Esophagus squamous epithelium (tissue), 4 donors: Measurements from ENCODE around the gene LAPTM4A.

ENCODE experiments used
- POLR2A ChIP-seq, 4 donors: fragments of 450-650 bp; IDR thresholded peaks; one replicate each; pipeline ENCODE4 v1.6.1; 2017; ENCODE audit warnings: antibody characterized with exemption in 4 of 4, mild to moderate bottlenecking in 4 of 4, moderate library complexity in 3 of 4
- TF ChIP-seq, protein P1 (sequence below), 6 experiments: fragments of 450-650 bp in 4 of 6; fragments of 200-600 bp in 2 of 6; sonication (generic) in 2 of 6; IDR thresholded peaks; one replicate each; pipeline ENCODE4 v1.5.1; 2016 to 2019; ENCODE audit warnings: antibody characterized with exemption in 6 of 6, mild to moderate bottlenecking in 4 of 6, moderate library complexity in 4 of 6

DNA sequence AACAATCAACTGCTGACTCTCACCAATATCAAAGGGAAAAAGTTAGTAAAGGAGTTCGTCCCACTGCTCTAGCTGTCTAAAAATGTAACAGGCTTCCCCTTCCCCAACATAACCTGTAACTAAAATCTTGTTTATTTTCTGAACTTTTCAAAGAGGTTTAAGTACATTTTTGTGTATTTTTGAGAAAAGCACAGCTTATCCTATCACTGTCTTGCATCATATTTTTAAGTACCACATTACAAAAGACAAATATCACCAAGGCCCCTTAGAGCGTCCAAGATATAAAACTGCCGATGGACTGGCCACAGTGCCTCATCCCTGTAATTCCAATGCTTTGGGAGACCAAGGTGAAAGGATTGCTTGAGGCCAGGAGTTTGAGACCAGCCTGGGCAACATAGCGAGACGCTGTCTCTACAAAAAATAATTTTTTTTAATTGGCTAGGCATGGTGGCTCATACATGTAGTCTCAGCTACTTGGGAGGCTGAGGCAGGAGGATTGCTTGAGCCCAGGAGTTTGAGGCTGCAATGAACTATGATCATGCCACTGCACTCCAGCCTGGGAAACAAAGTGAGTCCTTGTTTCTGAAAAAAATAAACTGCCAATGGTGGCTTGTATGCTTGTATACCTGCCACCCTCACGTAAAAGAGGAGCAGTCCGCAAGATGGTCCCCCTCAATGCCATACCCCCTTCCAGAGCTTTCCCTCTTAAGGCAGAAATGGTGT lies 21.2 kb upstream of the LAPTM4A start:
- TF ChIP-seq, protein P1, sequence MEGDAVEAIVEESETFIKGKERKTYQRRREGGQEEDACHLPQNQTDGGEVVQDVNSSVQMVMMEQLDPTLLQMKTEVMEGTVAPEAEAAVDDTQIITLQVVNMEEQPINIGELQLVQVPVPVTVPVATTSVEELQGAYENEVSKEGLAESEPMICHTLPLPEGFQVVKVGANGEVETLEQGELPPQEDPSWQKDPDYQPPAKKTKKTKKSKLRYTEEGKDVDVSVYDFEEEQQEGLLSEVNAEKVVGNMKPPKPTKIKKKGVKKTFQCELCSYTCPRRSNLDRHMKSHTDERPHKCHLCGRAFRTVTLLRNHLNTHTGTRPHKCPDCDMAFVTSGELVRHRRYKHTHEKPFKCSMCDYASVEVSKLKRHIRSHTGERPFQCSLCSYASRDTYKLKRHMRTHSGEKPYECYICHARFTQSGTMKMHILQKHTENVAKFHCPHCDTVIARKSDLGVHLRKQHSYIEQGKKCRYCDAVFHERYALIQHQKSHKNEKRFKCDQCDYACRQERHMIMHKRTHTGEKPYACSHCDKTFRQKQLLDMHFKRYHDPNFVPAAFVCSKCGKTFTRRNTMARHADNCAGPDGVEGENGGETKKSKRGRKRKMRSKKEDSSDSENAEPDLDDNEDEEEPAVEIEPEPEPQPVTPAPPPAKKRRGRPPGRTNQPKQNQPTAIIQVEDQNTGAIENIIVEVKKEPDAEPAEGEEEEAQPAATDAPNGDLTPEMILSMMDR (IDR thresholded peaks at IDR 0.05) = no peak
- no peak for TF ChIP-seq POLR2A (IDR thresholded peaks at IDR 0.05)
